Adrenal gland (tissue), 12 donors: ENCODE results near the gene HDAC4. TPM values are rescaled to one million over a fixed set of nuclear protein-coding genes. Genes with fewer than 3 reads are reported as not detected.
A peak's percentile ranks its signal among the peaks of the same experiment; 100 is the strongest.

Experiments
- DNase-seq, 7 donors: peaks; one replicate each; pipeline ENCODE4 v3.0.0-alpha.2; 2019 to 2020
- H3K27ac ChIP-seq, 5 donors: fragments of 200-600 bp; sonication (generic) in 4 of 5; 1 replicate in 3 of 5; 2 replicates in 2 of 5; pipeline versions ENCODE4 v1.5.1 to v1.8.0; 2016 to 2020; ENCODE audit warnings: mild to moderate bottlenecking in 1 of 5
- H3K27me3 ChIP-seq: fragments of 200-600 bp; 2 replicates; pipeline ENCODE4 v1.8.0; 2021
- H3K36me3 ChIP-seq, 2 donors: fragments of 200-600 bp; replicated peaks in 1 of 2; 1 replicate in 1 of 2; 2 replicates in 1 of 2; pipeline versions ENCODE4 v1.5.1 to v1.8.0; 2018 to 2022
- H3K4me1 ChIP-seq, 2 donors: fragments of 200-600 bp; replicated peaks in 1 of 2; 1 replicate in 1 of 2; 2 replicates in 1 of 2; pipeline versions ENCODE4 v1.5.1 to v1.8.0; 2018 to 2021
- H3K4me3 ChIP-seq, 4 donors: fragments of 200-600 bp; sonication (generic) in 3 of 4; one replicate each; pipeline ENCODE4 v1.5.1; 2016 to 2018
- H3K9me3 ChIP-seq, 3 donors: fragments of 200-600 bp; sonication (generic) in 1 of 3; replicated peaks in 1 of 3; 1 replicate in 2 of 3; 2 replicates in 1 of 3; pipeline versions ENCODE4 v1.5.1 to v1.8.0; 2016 to 2021
- CTCF ChIP-seq, 6 experiments: fragments of 450-650 bp in 4 of 6; fragments of 200-600 bp in 2 of 6; sonication (generic) in 1 of 6; IDR thresholded peaks; 1 replicate in 5 of 6; 2 replicates in 1 of 6; pipeline versions ENCODE4 v1.5.1 to v1.8.0; 2016 to 2021; ENCODE audit warnings: antibody characterized with exemption in 6 of 6, mild to moderate bottlenecking in 2 of 6, moderate library complexity in 1 of 6
- POLR2A ChIP-seq, 2 donors: fragments of 450-650 bp; IDR thresholded peaks; one replicate each; pipeline ENCODE4 v1.6.1; 2017; ENCODE audit warnings: antibody characterized with exemption in 2 of 2, mild to moderate bottlenecking in 2 of 2, moderate library complexity in 1 of 2
- WGBS, 4 donors: extraction: QIAGEN DNeasy Blood & Tissue Kit in 2 of 4; methylation state at CpG; one replicate each; pipeline versions ENCODE4 v1.1.5 to v1.1.7; 2013 to 2017; 5-methylcytosine and 5-hydroxymethylcytosine counted together
- intact Hi-C, 2 donors: fragments of 100-400 bp; cut with DNase I; formaldehyde crosslinking; loops; one replicate each; pipeline versions ENCODE4 v1.14.1 to v1.15.0; 2022 to 2023
- polyA plus RNA-seq, 3 donors: library from polyadenylated mRNA; stranded (reverse); fragments of 200-250 nt in 2 of 3; fragments of 350-450 nt in 1 of 3; fragmentation: Illumina TruSeq in 1 of 3; extraction: RNeasy Lipid Tissue Mini Kit (QIAGEN cat#74804) in 1 of 3; gene quantifications; one replicate each; pipeline ENCODE4 v1.2.3, GENCODE V29; 2013 to 2014
- total RNA-seq, 9 donors: library from RNA; depleted of rRNA in 4 of 9; stranded (reverse); fragments of >200 nt in 4 of 9; fragments of 120-200 nt in 1 of 9; fragmentation: NEBNext Ultra II Directional in 1 of 9; extraction: Animal tissue kit (Norgen Biotek cat#: 25700) in 1 of 9; gene quantifications; one replicate each; pipeline versions ENCODE4 v1.1.0 to v1.2.4, GENCODE V29; 2013 to 2023
- donor health status: healthy with polysubstance abuse.
- donor health status: Bipolar disorder and iron deficiency.
- donor health status: DM: yes; HTN: yes; CAD: no.
- donor health status: DM: no; HTN: no; CAD: no.
- donor health status: DM: no; HTN: no; CAD: no.
- donor health status: DM: yes; HTN: yes; CAD: no.

Gene HDAC4
- total and polyA plus RNA-seq, 12 donors, result 8.3 to 88.9 (median 28.7) TPM

- no peaks in the 10 kb centered on the region for H3K4me1 ChIP-seq
- intact Hi-C loops, result no loop called here
- no peaks in the 10 kb centered on the region for H3K9me3 ChIP-seq
- H3K27ac ChIP-seq, result no peak overlapping the region
- TF ChIP-seq POLR2A (IDR thresholded peaks at IDR 0.05) (no peak), CTCF (IDR thresholded peaks at IDR 0.05) (no peak)
- no peaks in the 10 kb centered on the region for H3K27me3 ChIP-seq
- WGBS, 4 donors, result 92 to 98% (median 95%) methylated on average over 8 to 13 of the region's 13 CpGs
- no peak for DNase-seq
- no peak overlapping the region for H3K4me3 ChIP-seq
- H3K36me3 ChIP-seq, result peaks cover 0 to 48% of the 10 kb centered on the region in 2 donors
Measured at GRCh38 chr2:239128706-239129105, 272.1 kb downstream of the HDAC4 start.

- intact Hi-C loops, result no loop called here
- Histone ChIP-seq H3K9me3 (no peaks in the 10 kb centered on the region), H3K4me3 (no peak overlapping the region), H3K4me1 (no peaks in the 10 kb centered on the region), H3K36me3 (peaks cover 0 to 37% of the 10 kb centered on the region in 2 donors), H3K27ac (no peak overlapping the region), H3K27me3 (no peaks in the 10 kb centered on the region)
- DNase-seq, result peak in 1 of 7 donors; percentile 24
- 58 to 67% (median 61%) methylated on average over 9 of the region's 9 CpGs for WGBS, 4 donors
- TF ChIP-seq CTCF (IDR thresholded peaks at IDR 0.05) (no peak), POLR2A (IDR thresholded peaks at IDR 0.05) (no peak)
Measured at GRCh38 chr2:239127513-239127912, 273.3 kb downstream of the HDAC4 start.

GRCh38 chr2:239125726-239126675 is 274.8 kb downstream of the HDAC4 start:
- no peaks in the 10 kb centered on the region for H3K4me1 ChIP-seq
- intact Hi-C loops, result no loop called here
- no peak overlapping the region for H3K27ac ChIP-seq
- no peak overlapping the region for H3K4me3 ChIP-seq
- TF ChIP-seq POLR2A (IDR thresholded peaks at IDR 0.05) (no peak), CTCF (IDR thresholded peaks at IDR 0.05) (no peak)
- peaks cover 0 to 26% of the 10 kb centered on the region in 2 donors for H3K36me3 ChIP-seq
- no peak for DNase-seq
- H3K9me3 ChIP-seq, result no peaks in the 10 kb centered on the region
- 87 to 94% (median 93%) methylated on average over 25 to 27 of the region's 27 CpGs for WGBS, 4 donors
- H3K27me3 ChIP-seq, result no peaks in the 10 kb centered on the region

GRCh38 chr2:239124152-239124899 is 276.5 kb downstream of the HDAC4 start:
- Histone ChIP-seq H3K36me3 (peaks cover 0 to 25% of the 10 kb centered on the region in 2 donors), H3K4me1 (no peaks in the 10 kb centered on the region), H3K4me3 (no peak overlapping the region), H3K27ac (no peak overlapping the region), H3K27me3 (no peaks in the 10 kb centered on the region), H3K9me3 (no peaks in the 10 kb centered on the region)
- DNase-seq, result no peak
- intact Hi-C loops, result no loop called here
- TF ChIP-seq POLR2A (IDR thresholded peaks at IDR 0.05), result no peak
- WGBS, 4 donors, result 91 to 92% (median 91%) methylated on average over 48 of the region's 48 CpGs
